Measurements from ENCODE around the gene IFNL4.

DNA sequence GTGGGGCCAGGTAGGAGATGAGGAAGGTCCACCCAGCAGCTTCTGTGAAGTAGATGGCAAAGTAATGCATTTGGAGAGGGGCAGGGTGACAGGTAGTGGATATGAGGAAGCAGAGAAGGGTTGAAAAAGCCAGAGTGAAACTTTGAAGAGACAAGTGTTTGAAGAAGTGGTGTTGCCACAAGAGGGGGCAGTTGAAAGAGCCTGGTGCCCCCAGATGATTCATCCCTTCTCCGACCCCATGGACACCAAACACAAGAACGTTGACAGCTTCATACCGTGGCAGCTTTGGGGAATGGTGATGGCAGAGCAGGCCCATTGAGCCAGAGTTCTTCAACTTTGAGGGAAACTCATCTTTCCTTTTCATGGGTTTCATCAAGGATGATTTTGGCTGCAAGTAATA, 23.7 kb downstream of the IFNL4 start:
- TF ChIP-seq FOS (IDR thresholded peaks at IDR 0.05; ENCODE audit: low read depth, low read length), result no peak
- no peak for TF ChIP-seq RAD21 (IDR thresholded peaks at IDR 0.05; ENCODE audit: low read length)
- no peak for TF ChIP-seq POLR2A (IDR thresholded peaks at IDR 0.05; ENCODE audit: low read depth, low read length)
- TF ChIP-seq, protein P1, sequence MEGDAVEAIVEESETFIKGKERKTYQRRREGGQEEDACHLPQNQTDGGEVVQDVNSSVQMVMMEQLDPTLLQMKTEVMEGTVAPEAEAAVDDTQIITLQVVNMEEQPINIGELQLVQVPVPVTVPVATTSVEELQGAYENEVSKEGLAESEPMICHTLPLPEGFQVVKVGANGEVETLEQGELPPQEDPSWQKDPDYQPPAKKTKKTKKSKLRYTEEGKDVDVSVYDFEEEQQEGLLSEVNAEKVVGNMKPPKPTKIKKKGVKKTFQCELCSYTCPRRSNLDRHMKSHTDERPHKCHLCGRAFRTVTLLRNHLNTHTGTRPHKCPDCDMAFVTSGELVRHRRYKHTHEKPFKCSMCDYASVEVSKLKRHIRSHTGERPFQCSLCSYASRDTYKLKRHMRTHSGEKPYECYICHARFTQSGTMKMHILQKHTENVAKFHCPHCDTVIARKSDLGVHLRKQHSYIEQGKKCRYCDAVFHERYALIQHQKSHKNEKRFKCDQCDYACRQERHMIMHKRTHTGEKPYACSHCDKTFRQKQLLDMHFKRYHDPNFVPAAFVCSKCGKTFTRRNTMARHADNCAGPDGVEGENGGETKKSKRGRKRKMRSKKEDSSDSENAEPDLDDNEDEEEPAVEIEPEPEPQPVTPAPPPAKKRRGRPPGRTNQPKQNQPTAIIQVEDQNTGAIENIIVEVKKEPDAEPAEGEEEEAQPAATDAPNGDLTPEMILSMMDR (conservative IDR thresholded peaks at IDR 0.05; ENCODE audit: low read depth, low read length), result no peak
- TF ChIP-seq SMC3 (IDR thresholded peaks at IDR 0.05; ENCODE audit: low read depth, low read length), result no peak

All from IMR-90 (cell line).